ENCODE data around the gene HSF5. TPM values are rescaled to one million over a fixed set of nuclear protein-coding genes. Genes with fewer than 3 reads are reported as not detected.

HSF5 gene
- total and polyA plus RNA-seq, 8 donors = 0.18 TPM; not detected in 7

GRCh38 chr17:58402047-58402446, 86.2 kb downstream of the HSF5 start:
- no peaks in the 10 kb centered on the region for H3K27me3 ChIP-seq
- intact Hi-C loops (cut with DNase I; ENCODE audit: low total_unique reads) = no loop called here
- no peak overlapping the region for H3K4me3 ChIP-seq
- no peaks in the 10 kb centered on the region for H3K36me3 ChIP-seq
- no peaks in the 10 kb centered on the region for H3K9me3 ChIP-seq
- H3K4me1 ChIP-seq = peaks cover 0 to 9% (median 0%) of the 10 kb centered on the region in 4 donors
- no peak for DNase-seq
- TF ChIP-seq POLR2A (IDR thresholded peaks at IDR 0.05) = no peak
- no peak for TF ChIP-seq CTCF (IDR thresholded peaks at IDR 0.05)
- TF ChIP-seq EP300 (IDR thresholded peaks at IDR 0.05) = no peak
- no peak for TF ChIP-seq POLR2AphosphoS5 (IDR thresholded peaks at IDR 0.05)
- no peak overlapping the region for H3K27ac ChIP-seq

- H3K4me3 ChIP-seq = no peak overlapping the region
- H3K9me3 ChIP-seq = no peaks in the 10 kb centered on the region
- H3K36me3 ChIP-seq = no peaks in the 10 kb centered on the region
- H3K4me1 ChIP-seq = peaks cover 0 to 9% (median 0%) of the 10 kb centered on the region in 4 donors
- no peak for TF ChIP-seq EP300 (IDR thresholded peaks at IDR 0.05)
- TF ChIP-seq CTCF (IDR thresholded peaks at IDR 0.05) = no peak
- DNase-seq = no peak
- intact Hi-C loops (cut with DNase I; ENCODE audit: low total_unique reads) = no loop called here
- H3K27me3 ChIP-seq = no peaks in the 10 kb centered on the region
- H3K27ac ChIP-seq = no peak overlapping the region
- WGBS, 5 donors = 23 to 65% (median 38%) methylated on average over 2 of the region's 2 CpGs
Observed at GRCh38 chr17:58401287-58401686, 86.9 kb downstream of the HSF5 start.

GRCh38 chr17:58400826-58401225, 87.4 kb downstream of the HSF5 start:
- no peak overlapping the region for H3K27ac ChIP-seq
- DNase-seq = no peak
- peaks cover 0 to 9% (median 0%) of the 10 kb centered on the region in 4 donors for H3K4me1 ChIP-seq
- TF ChIP-seq POLR2AphosphoS5 (IDR thresholded peaks at IDR 0.05) (no peak), CTCF (IDR thresholded peaks at IDR 0.05) (no peak), POLR2A (IDR thresholded peaks at IDR 0.05) (no peak), EP300 (IDR thresholded peaks at IDR 0.05) (no peak)
- H3K27me3 ChIP-seq = no peaks in the 10 kb centered on the region
- no peaks in the 10 kb centered on the region for H3K9me3 ChIP-seq
- no peaks in the 10 kb centered on the region for H3K36me3 ChIP-seq
- intact Hi-C loops (cut with DNase I; ENCODE audit: low total_unique reads) = no loop called here
- H3K4me3 ChIP-seq = no peak overlapping the region

- no peak for TF ChIP-seq POLR2A (IDR thresholded peaks at IDR 0.05)
- no peak for TF ChIP-seq EP300 (IDR thresholded peaks at IDR 0.05)
- no peak for TF ChIP-seq CTCF (IDR thresholded peaks at IDR 0.05)
- no peak for TF ChIP-seq POLR2AphosphoS5 (IDR thresholded peaks at IDR 0.05)
- Histone ChIP-seq H3K9me3 (no peaks in the 10 kb centered on the region), H3K4me1 (peaks cover 0 to 9% (median 2%) of the 10 kb centered on the region in 4 donors), H3K27me3 (no peaks in the 10 kb centered on the region), H3K27ac (no peak overlapping the region), H3K4me3 (no peak overlapping the region), H3K36me3 (no peaks in the 10 kb centered on the region)
- no peak for DNase-seq
- WGBS, 5 donors = 58 to 78% (median 69%) methylated on average over 3 of the region's 3 CpGs
- intact Hi-C loops (cut with DNase I; ENCODE audit: low total_unique reads) = no loop called here
Observed at GRCh38 chr17:58399974-58400373, 88.2 kb downstream of the HSF5 start.

Data from stomach (tissue), 9 donors.